Vagina (tissue), 2 donors: ENCODE measurements around the gene LDAH. TPM values are rescaled to one million over a fixed set of nuclear protein-coding genes. Genes with fewer than 3 reads are reported as not detected.

Source experiments
- DNase-seq, 2 donors: peaks; one replicate each; pipeline ENCODE4 v3.0.0-alpha.2; 2017; ENCODE audit errors: extremely low spot score in 2 of 2
- H3K27ac ChIP-seq: fragments of 200-600 bp; sonication (generic); one replicate; pipeline ENCODE4 v1.5.1; 2019
- H3K27me3 ChIP-seq: fragments of 200-600 bp; sonication (generic); one replicate; pipeline ENCODE4 v1.5.1; 2019
- H3K36me3 ChIP-seq, 2 donors: fragments of 200-600 bp; sonication (generic); one replicate each; pipeline ENCODE4 v1.5.1; 2017 to 2019
- H3K4me1 ChIP-seq: fragments of 200-600 bp; sonication (generic); one replicate; pipeline ENCODE4 v1.5.1; 2019
- H3K4me3 ChIP-seq, 2 donors: fragments of 200-600 bp; sonication (generic); 1 replicate in 1 of 2; 2 replicates in 1 of 2; pipeline ENCODE4 v1.5.1; 2016 to 2019
- H3K9me3 ChIP-seq: fragments of 200-600 bp; sonication (generic); one replicate; pipeline ENCODE4 v1.5.1; 2019
- POLR2A ChIP-seq, 2 donors: fragments of 450-650 bp; IDR thresholded peaks; one replicate each; pipeline ENCODE4 v1.6.1; 2017; ENCODE audit warnings: antibody characterized with exemption in 2 of 2, mild to moderate bottlenecking in 2 of 2, moderate library complexity in 2 of 2
- POLR2AphosphoS5 ChIP-seq, 2 donors: sonication (generic); formaldehyde crosslinking; IDR thresholded peaks; one replicate each; pipeline ENCODE4 v1.9.0; 2017; ENCODE audit warnings: antibody characterized with exemption in 2 of 2, mild to moderate bottlenecking in 2 of 2, low read depth in 1 of 2; ENCODE audit not compliant: insufficient read depth in 1 of 2
- intact Hi-C: fragments of 100-400 bp; cut with DNase I; formaldehyde crosslinking; loops from one replicate; pipeline ENCODE4 v1.15.1; 2023
- total RNA-seq: library from RNA; depleted of rRNA; stranded (reverse); fragments of >200 nt; gene quantifications from one replicate; pipeline ENCODE4 v1.2.3, GENCODE V29; 2016
- TF ChIP-seq, protein P1 (sequence below), 3 experiments: fragments of 450-650 bp in 2 of 3; fragments of 200-600 bp in 1 of 3; sonication (generic) in 1 of 3; IDR thresholded peaks; one replicate each; pipeline ENCODE4 v1.5.1; 2017 to 2019; ENCODE audit warnings: antibody characterized with exemption in 3 of 3, mild to moderate bottlenecking in 2 of 3, moderate library complexity in 2 of 3

Gene LDAH
- total RNA-seq, 1 donor from 2014 or later = 9.1 TPM

DNA sequence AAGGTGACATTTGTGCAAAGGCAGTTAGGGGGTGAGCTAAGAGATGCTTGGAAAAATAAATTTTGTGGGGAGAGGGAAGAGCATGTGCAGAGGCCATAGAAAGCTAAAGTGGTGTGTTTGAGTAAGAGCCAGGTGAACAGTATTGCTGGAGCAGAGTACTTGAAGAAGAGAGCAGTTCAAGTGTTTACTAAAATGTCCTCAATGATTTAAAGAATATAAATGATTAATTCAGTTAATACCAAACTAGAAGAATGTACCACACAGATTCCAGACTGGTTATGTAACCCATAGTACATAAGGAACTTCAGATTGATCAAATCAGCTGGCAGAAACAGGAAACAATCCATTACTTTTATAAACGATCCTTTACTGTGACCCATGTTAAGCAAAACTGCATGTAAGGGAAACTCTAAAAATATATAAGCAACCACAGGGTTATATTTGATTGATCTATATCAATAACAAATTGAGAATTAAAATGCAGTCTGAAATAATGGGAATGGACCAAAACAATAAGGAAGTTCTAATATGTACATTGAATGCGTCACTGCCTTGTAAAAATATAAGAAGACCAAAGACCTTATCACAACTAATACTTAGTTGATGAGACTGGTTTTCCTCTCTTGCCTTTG, 76.9 kb downstream of the LDAH start:
- intact Hi-C loops = no loop called here
- no peaks in the 10 kb centered on the region for H3K36me3 ChIP-seq
- H3K27me3 ChIP-seq = no peaks in the 10 kb centered on the region
- H3K9me3 ChIP-seq = no peaks in the 10 kb centered on the region
- no peak overlapping the region for H3K27ac ChIP-seq
- TF ChIP-seq POLR2A (IDR thresholded peaks at IDR 0.05) = no peak
- TF ChIP-seq, protein P1, sequence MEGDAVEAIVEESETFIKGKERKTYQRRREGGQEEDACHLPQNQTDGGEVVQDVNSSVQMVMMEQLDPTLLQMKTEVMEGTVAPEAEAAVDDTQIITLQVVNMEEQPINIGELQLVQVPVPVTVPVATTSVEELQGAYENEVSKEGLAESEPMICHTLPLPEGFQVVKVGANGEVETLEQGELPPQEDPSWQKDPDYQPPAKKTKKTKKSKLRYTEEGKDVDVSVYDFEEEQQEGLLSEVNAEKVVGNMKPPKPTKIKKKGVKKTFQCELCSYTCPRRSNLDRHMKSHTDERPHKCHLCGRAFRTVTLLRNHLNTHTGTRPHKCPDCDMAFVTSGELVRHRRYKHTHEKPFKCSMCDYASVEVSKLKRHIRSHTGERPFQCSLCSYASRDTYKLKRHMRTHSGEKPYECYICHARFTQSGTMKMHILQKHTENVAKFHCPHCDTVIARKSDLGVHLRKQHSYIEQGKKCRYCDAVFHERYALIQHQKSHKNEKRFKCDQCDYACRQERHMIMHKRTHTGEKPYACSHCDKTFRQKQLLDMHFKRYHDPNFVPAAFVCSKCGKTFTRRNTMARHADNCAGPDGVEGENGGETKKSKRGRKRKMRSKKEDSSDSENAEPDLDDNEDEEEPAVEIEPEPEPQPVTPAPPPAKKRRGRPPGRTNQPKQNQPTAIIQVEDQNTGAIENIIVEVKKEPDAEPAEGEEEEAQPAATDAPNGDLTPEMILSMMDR (IDR thresholded peaks at IDR 0.05) = no peak
- TF ChIP-seq POLR2AphosphoS5 (IDR thresholded peaks at IDR 0.05; ENCODE audit: insufficient read depth in 1 of 2, low read depth in 1 of 2) = no peak
- no peak for DNase-seq
- no peak overlapping the region for H3K4me3 ChIP-seq
- H3K4me1 ChIP-seq = no peaks in the 10 kb centered on the region

DNA sequence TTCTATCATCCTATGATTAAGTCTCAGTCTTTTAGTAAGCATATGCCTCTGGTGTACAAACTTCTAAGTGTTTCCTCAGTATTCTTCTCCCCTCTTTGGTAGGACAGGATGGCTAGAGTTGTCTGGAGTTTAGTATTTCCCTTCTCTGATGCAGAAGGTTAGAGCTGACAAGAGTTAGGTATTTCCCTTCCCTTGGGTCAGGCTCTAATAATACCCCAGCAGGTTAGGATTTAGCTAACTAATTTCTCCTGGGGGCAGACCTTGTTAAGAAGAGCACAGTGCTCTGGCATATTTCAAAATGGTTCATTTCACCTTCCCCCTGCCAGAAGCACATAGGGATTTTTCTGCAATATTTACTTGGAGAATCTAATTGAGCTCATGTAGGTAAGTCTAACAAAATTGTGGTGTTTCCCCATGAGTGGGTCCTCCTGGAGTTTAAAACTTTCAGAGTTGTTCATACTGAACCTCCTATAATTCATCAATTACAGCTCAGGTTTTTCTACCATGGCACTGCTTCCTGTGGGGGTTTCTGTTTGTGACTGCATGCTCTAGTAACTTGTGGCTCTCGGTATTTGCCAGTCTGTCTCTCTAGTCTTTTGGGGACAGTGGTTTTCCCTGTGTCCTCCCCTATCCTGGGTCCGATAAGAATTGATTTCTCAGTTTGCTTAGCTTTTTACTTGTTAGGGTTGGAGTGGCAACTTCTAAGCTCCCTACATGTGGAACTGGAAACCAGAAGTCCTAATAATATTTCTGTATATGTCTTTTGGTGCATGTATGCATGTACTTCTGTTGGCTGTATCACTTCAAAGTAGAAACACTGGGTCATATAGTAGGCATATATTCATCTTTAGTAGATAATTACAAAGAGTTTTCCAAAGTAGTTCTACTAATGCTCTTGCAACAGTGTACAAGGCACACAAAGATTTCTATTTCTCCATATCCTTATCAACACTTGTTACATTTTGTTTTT, 78.2 kb downstream of the LDAH start:
- no peaks in the 10 kb centered on the region for H3K27me3 ChIP-seq
- DNase-seq = no peak
- no peak overlapping the region for H3K27ac ChIP-seq
- H3K4me3 ChIP-seq = no peak overlapping the region
- no peaks in the 10 kb centered on the region for H3K36me3 ChIP-seq
- TF ChIP-seq POLR2A (IDR thresholded peaks at IDR 0.05) = no peak
- TF ChIP-seq, protein P1 (IDR thresholded peaks at IDR 0.05) = no peak
- no peak for TF ChIP-seq POLR2AphosphoS5 (IDR thresholded peaks at IDR 0.05; ENCODE audit: insufficient read depth in 1 of 2, low read depth in 1 of 2)
- no peaks in the 10 kb centered on the region for H3K9me3 ChIP-seq
- no peaks in the 10 kb centered on the region for H3K4me1 ChIP-seq
- intact Hi-C loops = no loop called here

DNA sequence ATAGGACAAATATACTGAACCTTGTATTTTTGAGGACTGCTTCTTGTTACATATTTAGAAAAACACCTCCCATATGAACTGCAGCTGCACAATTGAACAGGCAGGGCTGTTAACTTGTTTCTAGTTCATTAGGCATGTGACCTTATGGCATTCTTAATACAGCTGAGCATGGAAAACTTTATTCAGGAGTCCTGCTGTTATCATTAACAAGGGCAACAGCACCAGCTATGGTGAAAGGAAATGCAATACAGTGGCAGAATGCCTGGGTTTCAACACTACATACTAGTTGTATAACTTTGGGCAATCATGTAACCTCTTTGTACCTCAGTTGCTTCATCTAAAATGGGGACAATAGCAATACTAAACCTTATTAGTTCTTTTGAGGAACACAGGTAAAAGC, 84.1 kb downstream of the LDAH start:
- H3K27ac ChIP-seq = no peak overlapping the region
- no peak for DNase-seq
- H3K27me3 ChIP-seq = no peaks in the 10 kb centered on the region
- H3K36me3 ChIP-seq = no peaks in the 10 kb centered on the region
- TF ChIP-seq POLR2A (IDR thresholded peaks at IDR 0.05) = no peak
- TF ChIP-seq, protein P1 (IDR thresholded peaks at IDR 0.05) = no peak
- no peak for TF ChIP-seq POLR2AphosphoS5 (IDR thresholded peaks at IDR 0.05; ENCODE audit: insufficient read depth in 1 of 2, low read depth in 1 of 2)
- H3K4me3 ChIP-seq = no peak overlapping the region
- no peaks in the 10 kb centered on the region for H3K9me3 ChIP-seq
- intact Hi-C loops = no loop called here
- H3K4me1 ChIP-seq = no peaks in the 10 kb centered on the region

DNA sequence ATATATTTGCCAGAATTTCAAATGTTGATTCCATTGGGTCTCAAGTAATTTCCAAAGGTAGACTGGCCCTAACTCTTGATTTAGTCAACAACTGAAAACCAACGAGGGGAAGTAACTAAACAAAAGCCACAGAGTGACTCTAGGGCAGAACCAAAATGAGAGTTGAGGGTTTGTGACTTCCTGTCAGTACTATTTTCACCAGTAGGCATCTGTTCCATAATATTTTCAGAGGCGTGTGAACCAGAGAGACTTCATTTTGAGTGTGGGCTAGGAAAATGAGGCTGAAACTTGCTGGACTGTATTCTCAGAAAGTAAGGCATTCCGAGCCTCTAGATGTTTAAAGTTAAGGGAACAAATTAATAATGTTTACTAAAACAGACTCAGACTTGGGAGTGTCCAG, 85.4 kb downstream of the LDAH start:
- Histone ChIP-seq H3K36me3 (no peaks in the 10 kb centered on the region), H3K27me3 (no peaks in the 10 kb centered on the region), H3K4me1 (no peaks in the 10 kb centered on the region), H3K9me3 (no peaks in the 10 kb centered on the region), H3K27ac (no peak overlapping the region), H3K4me3 (no peak overlapping the region)
- intact Hi-C loops = no loop called here
- TF ChIP-seq POLR2A (IDR thresholded peaks at IDR 0.05) (no peak), POLR2AphosphoS5 (IDR thresholded peaks at IDR 0.05; ENCODE audit: insufficient read depth in 1 of 2, low read depth in 1 of 2) (no peak)
- TF ChIP-seq, protein P1 (IDR thresholded peaks at IDR 0.05) = no peak
- no peak for DNase-seq
